Measurements from ENCODE around the gene EFTUD2.
"Not testable (repeated sequence)": the region's sequence is repeated elsewhere in the genome, so short reads cannot be mapped to it uniquely, and the experiment has no call there.

The EFTUD2 gene

GRCh38 chr17:44808656-44809388, 90.4 kb downstream of the EFTUD2 start:
- DNase-seq (ENCODE audit: low spot score): not testable (repeated sequence)

DNA sequence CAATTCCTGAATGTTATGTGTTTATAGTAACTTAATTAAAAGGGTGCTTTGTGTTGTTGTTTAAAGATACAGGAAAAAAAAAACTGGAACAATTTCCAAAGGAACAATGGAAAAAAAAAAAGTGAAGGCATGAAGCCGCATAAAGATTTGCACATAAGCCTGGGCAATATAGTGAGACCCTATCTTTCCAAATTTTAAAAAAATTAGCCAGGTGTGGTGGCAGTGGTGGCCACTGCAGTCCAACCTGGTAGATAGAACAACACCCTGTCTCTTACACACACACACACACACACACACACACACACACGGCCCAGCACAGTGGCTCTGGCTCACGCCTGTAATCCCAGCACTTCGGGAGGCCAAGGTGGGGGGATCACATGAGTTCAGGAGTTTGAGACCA, 91.1 kb downstream of the EFTUD2 start:
- no peak for DNase-seq (ENCODE audit: low spot score)

DNA sequence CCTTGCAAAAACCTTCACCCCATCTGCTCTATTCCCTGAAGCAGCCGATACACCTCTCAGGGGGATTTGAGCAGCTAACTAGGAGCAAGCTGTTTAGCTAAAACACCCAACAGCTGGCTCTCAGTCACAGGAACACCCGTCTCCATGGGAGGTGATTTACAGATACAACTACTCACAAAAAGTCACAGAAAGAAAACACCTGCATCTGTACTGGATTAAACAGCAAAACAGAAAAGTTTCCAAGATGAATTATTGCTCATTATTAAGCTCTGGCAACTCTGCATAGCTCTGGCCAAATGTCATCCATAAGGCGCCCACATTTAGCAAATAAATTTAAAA, 91.5 kb downstream of the EFTUD2 start:
- DNase-seq (ENCODE audit: low spot score): no peak

DNA sequence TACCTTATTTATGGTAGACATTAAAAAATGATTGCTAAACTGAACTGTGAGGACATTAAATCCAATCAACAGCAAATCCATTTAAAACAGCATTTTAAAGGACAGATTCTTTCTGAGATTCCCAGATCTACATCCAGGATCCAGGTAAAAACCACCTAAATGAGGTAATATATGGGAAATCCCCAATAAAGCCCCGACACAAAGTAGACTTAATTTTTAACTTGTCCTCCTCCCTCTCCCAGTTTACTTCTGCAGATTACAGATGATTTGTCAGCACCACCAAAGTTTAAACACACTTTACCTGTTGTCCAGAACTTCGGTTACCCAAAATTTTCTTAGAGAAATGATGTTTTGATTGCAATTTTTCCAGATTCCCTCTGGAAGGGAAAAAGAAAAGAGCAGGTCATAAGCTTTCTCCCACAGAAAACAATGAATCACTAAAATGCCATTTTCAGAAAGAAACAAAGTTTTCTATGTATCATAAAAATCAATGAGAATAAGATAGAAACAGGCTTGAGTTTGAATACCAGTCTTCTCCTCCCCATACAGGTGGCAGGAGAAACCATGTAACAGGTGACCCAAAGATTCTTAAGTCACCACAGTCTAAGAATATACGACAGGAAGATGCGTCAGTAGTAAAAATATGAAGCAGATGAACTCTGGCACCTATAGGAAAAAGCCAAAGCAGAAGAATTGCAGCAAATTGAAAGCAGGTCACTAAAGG, 92.0 kb downstream of the EFTUD2 start:
- DNase-seq (ENCODE audit: low spot score): no peak

GRCh38 chr17:44804302-44805089, 94.7 kb downstream of the EFTUD2 start:
- DNase-seq (ENCODE audit: low spot score): no peak

- DNase-seq (ENCODE audit: low spot score): no peak
These were observed 97.4 kb downstream of the EFTUD2 start for GRCh38 chr17:44801880-44802279.

Measured in germinal center (tissue), 1 donor.